Breast epithelium (tissue), 3 donors: ENCODE measurements around the gene ABCG2.

Source experiments
- CTCF ChIP-seq, 3 donors: fragments of 450-650 bp; IDR thresholded peaks; one replicate each; pipeline ENCODE4 v1.5.1; 2016 to 2017; ENCODE audit warnings: antibody characterized with exemption in 3 of 3, mild to moderate bottlenecking in 3 of 3, moderate library complexity in 3 of 3
- POLR2A ChIP-seq: fragments of 450-650 bp; IDR thresholded peaks from one replicate; pipeline ENCODE4 v1.6.1; 2016; ENCODE audit warnings: antibody characterized with exemption, mild to moderate bottlenecking, moderate library complexity

- TF ChIP-seq POLR2A (no peak), CTCF (IDR thresholded peaks at IDR 0.05) (no peak)
These were observed 37.0 kb upstream of the ABCG2 start for GRCh38 chr4:88195328-88196012.
